HG03575 (cell line): ENCODE measurements around the gene SURF1.
A peak's percentile ranks its signal among the peaks of the same experiment; 100 is the strongest.
"Not testable (repeated sequence)": the region's sequence is repeated elsewhere in the genome, so short reads cannot be mapped to it uniquely, and the experiment has no call there.

ENCODE experiments used
- ATAC-seq: cut with Tn5 transposase; IDR thresholded peaks from one replicate; pipeline ENCODE4 v1.9.1; 2021; ENCODE audit not compliant: unreplicated experiment, insufficient number of reproducible peaks, low FRiP score; ENCODE audit errors: extremely low read depth

Gene SURF1

DNA sequence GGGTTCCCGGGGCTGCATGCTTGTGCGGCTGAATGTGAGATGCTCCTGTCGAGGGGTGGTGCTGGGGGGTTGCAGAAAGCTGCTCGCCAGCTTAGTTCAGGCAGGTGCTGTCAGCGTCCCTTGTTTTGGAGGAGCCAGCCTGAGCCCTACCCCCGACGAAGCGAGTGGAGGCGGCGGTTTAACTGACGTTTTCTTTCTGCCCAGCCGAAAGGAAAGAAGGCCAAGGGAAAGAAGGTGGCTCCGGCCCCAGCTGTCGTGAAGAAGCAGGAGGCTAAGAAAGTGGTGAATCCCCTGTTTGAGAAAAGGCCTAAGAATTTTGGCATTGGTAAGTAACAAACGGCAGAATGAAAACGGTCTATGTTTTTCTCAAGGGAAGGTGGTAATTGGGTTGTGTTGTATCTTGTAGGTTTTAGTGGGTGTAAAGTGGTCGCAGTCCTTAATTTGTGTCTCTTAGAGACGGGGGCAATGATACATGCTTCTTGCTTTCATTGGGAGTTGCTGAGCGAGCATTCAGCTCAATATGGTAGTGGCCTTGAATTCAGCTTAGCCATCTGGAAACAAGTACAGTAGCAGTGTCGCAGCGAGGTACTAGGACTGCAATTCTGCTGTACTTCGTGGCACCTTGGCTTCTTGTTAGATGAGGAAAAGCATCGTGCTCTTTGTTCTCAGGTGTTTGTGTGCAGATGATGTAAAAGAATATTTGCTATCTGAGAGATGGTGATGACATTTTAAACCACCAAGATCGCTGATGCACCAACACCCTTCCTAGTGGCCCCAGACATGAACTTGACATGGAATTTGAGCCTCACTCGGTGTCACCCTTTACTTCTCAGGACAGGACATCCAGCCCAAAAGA is 7.3 kb downstream of the SURF1 start:
- no peak for ATAC-seq

DNA sequence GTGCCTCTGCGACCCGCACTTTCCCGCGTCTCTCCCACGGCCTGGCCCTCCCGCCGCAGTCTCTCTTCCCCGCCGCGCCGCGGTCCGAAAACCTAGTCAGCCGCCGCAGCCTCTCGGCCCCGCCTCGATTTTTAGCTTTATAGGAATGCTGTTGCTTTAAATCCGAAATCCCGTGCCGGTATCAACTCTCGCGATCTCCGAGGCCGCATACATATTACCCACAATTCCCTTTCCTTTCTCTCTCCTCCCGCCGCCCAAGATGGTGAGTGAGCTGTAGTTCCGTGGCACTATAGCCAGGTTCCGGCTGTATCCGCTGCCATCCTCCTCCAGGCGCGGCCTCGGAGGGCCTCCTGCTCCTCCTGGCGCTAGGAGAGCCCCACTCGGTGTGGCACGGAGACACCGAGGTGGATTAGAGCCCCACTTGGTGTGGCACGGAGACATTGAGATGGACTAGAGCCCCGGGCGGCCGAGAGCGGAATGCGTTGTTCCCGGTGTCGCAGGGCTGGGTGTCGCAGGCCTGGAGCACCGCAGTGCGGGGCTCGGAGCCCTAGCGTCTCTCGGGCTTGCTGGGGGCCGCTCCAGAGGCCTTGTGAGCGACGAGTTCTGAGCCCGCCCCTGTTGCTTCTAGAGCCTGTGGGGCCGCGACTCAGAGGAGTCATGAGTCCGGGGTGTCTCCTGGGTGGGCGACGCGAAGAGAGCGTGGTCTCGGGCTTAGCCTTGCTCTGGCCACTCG is 8.1 kb downstream of the SURF1 start, which contains the start of the genes MED22 and RPL7A:
Gene MED22 (minus strand): TSS at position 147 of the 733 bp plus-strand sequence. CDS start 1,469 bp downstream, outside the sequence.
Gene RPL7A (plus strand): TSS at position 234 of the 733 bp plus-strand sequence. CDS start 26 bp downstream, at position 260.
- no peak for ATAC-seq

DNA sequence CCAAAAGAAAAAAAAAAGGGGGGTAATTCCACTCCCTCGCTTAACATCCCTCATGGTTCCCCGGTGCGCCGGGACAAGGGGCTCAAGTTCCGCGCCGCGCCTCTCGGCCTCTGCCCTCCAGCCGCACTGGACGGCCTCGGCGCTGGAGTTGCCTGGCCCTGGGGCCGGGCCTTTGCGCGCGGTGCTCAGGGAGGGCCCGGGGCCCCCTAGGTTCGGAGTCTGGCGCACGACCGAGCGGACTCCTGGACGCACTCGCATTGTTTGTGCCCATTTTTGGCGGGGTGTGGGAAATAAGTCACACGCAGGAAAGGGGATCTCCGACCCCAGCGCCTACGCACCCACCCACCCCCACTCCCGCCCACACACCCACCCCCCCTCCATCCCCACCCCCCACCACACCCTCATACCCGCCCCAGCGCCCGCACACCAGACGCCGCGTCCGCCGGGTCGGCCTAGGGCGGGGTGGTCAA is 8.7 kb downstream of the SURF1 start:
- ATAC-seq, result no peak

DNA sequence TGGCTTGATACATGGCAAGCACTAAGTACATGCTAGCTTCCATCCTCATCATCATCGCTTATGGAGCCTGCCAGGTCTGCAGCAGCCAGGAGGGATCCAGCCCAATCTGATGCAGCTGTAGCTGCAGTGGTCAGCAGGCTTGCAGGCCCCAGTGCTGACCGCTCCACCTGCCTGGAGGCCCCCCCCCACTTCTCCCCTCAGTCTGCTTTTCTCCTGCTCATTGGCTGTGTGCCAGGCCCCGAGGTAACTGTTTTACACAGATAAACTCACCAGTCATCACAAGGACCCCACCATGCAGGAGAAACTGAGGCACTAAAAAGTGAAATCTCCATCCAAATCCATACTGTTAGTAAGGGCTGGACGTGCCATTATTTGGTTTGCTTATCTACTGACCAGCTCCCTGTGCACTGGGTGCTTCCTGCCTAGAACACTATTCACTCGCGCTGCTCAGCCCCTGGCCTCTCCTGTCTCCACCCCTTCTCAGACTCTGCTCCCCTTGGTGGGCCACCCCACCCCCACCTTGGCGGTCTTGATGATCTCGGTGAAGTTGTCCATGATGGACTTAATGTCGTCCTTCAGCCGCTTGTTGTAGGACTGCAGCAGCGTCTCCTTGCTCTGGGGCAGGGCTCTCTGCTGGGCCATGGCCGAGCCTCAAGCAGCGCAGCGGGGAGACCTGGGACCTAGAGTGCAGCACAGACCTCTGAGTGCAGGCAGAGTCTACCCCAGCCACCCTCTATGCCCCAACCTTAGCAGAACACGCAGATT is 10.1 kb downstream of the SURF1 start:
- no peak for ATAC-seq

DNA sequence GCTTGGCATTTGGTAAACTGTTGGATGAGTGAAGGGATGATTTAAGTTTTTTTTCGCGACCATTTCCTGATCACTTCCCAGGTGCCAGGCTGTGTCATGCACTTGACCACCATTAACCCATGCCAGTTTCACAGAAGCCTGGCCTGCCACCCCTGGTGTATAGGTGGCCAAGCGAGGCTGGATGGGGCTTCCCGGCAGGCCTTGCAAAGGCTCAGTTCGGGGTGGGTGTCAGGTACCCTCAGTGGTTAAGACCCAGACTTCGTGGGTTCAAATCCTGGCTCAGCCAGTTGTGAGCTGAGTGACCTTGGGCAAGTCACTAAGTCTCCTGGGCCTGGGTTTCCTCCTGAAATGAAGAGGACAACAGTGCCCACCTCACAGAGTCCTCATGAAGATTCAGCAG is 10.7 kb downstream of the SURF1 start:
- ATAC-seq, result no peak

DNA sequence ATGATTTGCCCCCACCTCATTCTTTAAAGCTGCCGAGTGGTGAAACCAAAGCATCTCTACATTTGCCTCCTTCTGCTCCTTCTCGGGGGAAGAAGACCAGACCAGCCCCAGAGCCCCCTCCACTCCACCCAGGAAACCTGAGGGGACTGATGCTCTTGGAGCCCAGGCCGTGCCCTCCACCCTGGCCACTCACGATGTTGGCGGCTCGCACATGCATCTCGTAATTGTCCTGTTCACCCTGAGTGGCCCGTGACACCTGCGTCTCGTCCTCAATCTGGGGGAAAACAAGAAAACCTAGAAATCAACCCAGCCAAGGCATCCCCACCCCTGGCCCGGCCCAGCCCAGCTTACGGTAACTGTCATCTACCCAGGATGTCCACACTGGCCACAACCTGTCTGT is 11.3 kb downstream of the SURF1 start:
- ATAC-seq, result no peak

DNA sequence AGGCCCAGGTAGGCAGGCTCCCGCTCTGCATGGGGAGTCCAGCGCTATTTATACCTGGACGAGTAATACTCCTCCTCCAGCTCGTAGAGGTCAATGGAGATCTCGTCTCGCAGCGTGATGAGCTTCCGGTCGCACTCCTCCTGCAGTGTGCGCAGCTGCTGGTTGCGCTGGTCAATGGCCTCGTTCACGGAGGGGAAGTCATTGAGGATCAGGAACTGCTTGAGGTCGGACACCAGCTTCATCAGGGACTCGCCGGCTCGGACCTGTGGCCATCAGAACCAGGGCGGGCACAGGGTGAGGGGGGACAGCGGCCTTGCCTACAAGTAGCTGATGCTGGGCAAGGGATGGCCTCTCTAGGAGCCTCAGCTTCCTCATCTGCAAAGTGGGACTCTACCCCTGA is 12.2 kb downstream of the SURF1 start:
- no peak for ATAC-seq

DNA sequence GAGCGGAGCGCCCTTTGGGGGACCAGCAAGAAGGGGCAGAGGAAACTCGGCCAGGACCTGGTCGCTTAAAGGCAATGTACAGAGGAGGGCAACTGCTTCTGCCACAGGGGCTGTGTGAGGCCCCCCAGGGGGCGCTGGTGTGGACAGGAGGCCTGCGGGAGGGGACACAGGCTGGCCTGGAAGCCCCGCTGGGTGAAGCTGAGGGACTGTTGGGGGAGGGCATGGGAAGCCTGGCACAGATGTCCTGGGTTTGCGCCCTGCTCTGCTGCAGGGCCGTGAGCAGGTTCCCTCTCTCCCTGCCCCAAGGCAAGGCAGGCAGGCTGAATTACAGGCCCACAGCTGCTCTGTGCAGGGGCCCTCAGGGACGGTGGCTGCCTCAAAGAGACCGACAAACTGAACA is 13.7 kb downstream of the SURF1 start:
- no peak for ATAC-seq

DNA sequence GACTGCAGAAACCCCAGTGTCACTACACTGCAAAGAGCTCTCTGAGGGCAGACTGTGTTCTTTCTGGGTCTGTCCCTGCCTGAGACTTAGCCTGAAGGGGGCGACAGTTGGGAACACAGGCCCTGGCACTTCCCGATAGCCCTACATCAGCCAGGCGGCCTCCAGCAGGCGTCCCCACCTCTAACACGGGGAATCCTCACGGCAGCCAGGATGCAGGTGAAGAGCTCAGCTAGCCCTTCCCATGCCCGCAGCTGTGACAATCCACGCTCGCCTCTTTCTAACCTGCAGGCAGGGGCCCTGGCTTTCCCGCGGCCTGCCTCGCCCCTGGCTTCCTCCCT is 14.2 kb downstream of the SURF1 start:
- no peak for ATAC-seq

DNA sequence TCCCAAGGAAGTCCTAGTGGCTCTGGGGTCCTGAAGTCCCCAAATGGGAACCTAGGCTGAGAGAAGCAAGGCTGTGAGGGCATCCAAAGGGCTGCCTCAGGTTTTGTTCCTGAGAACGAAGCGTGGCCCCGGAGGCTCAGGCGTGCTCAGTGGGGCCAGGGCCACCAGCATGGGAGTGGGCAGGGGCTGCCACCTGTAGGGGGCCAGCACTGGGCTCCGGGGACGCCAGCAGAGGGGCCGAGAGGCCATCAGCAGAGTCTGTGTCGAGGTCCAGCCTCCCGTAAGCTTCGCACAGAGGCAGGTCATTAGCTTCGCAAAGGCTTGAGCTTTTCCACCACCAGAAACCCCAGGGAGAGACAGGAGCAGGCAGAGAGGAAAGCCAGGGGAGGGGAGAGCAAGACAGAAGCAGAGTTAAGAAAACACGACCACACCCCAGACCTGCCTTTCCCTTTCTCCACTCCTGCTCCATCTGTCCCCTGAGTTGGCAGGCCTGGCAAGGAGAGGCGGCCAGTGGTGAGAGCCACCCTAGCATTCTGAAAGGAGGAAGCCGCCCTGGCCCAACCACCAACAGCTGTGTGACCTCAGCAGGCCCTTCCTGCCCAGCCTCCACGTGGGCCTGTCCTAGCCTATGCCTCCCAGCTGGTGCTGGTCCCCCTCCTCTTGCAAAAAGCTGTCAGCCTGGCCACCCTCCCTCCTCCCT is 14.8 kb downstream of the SURF1 start:
- ATAC-seq, result no peak

DNA sequence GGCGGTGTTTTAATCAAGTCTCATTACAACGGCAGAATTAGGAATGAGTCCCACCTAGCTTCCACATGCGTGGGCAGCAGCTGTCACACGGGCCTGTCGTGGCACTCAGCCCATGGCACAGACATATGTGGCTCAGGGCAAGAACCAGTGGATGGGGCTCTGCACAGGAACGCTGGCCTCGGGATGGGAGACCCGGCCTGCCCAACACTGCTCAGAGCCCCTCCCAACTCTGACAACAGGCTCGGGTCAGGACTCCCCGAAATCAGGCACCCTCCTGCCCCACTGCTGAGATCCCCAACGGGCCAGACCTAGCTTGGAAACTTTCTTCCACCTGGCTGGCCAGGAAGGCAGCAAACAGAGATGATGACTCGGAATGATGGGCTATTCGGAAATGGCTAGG is 15.4 kb downstream of the SURF1 start:
- no peak for ATAC-seq

DNA sequence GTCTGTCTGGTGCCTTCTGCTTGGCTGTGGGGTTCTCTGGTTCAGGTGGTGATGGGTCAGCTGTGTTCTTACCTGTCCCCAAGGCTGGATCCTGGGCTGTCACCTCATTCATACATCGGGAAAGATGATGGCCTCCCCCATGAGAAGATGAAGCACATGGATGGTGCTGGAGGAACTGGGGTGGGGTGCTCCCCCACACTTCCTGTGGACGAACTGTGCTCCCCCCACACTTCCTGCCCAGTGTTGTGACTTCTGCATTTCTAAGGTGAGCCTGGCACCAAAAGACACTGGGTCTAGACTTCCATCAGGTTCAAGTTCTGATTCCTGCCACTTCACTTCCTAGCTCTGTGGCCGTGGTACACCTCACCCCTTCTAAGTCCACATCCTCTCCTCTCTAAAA is 16.0 kb downstream of the SURF1 start:
- no peak for ATAC-seq

DNA sequence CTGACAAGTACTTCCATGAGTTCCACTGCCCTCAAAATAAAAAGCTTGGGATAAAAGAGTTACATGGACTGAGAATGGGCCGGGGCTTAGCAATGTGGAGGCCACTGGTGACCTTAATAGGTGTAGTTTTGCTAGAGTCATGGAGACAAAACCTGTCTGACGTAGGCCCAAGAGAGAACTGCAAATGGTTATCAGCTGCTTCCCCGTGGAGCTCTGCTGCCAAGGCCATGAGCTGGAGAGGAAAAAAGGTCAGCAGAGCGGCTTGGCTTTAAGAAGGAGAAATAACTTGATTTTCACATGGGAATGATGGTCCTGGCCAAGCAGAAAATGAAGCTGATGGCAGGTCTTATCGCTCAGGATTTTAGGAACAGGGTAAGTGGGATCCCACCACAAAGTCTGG is 16.6 kb downstream of the SURF1 start:
- no peak for ATAC-seq

DNA sequence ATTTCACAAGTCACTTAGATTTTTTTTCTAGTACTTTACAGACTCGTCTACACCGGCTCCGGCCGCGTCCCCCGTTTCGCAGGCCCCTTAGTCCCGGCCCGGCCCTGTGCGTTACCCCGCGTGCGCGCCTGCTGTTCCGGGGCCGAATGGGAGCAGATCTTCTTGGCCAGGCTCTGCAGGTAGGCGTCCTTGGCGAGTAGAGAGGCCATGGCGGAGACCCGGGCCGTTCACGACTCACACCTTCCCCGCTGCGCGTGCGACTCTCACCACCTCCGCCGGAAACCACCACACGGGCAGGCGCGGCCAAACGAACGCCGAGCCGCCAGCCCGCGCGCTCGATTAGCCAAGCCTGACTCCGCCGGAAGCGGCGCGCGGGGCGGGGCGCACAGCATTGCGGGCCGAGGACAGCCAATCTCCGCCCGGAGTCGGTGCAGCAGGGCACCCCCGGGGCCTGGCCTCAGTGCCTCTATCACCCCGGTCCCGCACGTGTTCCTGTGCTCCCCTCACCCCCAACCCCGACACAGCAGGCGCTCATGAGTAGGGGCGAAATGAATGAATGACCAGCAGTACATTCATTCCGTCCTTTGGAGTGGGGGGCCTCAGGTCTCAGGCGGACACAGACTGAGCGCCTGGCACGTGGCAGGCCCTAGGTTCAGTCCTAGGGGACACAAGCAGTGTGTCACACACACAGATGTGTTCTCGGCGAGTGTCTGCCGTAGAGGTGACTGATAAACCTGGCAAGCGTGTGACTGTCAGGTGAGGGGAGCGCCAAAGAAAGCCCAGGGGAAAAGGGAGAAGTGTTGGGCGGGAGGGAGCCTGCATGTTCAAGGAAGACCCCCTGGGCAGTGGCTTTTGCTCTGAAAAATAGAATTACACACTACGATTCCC is 20.1 kb downstream of the SURF1 start, which contains the start of gene SURF6:
Gene SURF6 (minus strand): TSS at position 265 of the 888 bp plus-strand sequence. CDS start 56 bp downstream, at position 209.
- ATAC-seq, result peak; percentile 61

DNA sequence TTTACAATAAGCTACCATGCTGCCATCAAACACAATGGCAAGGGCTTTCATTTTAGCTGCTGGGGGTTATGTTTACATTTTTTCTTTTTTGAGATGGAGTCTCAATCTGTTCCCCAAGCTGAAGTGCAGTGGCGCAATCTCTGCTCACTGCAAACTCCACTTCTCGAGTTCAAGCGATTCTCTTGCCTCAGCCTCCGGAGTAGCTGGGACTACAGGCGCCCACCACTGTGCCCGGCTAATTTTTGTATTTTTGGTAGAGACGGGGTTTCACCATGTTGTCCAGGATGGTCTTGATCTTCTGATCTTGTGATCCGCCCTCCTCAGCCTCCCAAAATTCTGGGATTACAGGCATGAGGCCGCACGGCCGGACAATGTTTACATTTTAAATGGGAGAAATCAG is 21.4 kb downstream of the SURF1 start:
- ATAC-seq, result not testable (repeated sequence)

DNA sequence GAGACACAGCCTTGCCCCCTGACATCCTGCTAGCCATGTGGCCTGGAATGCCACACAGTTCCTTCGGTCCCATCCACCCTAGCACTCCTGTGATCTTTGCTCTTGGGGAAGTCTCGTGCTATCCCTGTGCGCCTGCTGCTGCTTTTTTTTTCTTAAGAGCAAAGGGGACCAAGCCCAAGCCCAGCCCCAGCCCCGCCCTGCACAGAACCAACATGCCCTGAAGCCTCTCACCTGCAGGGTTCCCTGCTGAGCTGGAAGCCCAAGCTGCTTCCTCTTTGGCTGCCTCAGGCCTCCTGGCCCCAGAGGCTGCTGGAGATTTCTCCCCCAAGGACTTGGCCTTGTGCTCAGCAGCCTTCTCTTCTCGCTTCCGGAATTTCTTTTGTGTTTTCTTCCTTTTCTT is 22.1 kb downstream of the SURF1 start:
- no peak for ATAC-seq

DNA sequence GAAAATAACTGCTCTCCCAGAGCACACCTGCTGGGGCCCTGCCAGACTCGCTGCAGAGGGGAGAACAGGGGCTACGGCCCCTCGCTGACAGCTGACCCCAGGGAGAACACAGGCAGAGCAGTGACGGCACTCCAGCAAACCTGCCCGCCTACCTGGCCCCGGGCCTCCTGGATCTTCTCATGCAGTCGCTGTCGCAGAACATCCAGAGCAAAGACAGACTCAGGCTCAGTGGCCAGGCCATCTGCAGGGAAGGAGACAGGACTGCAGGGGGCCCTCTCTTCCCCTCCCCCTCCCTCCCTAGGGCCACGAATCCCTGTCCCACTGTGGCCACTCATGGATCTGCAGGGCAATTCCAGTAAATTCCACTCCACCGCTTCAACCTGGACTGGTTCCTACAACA is 22.7 kb downstream of the SURF1 start:
- no peak for ATAC-seq

DNA sequence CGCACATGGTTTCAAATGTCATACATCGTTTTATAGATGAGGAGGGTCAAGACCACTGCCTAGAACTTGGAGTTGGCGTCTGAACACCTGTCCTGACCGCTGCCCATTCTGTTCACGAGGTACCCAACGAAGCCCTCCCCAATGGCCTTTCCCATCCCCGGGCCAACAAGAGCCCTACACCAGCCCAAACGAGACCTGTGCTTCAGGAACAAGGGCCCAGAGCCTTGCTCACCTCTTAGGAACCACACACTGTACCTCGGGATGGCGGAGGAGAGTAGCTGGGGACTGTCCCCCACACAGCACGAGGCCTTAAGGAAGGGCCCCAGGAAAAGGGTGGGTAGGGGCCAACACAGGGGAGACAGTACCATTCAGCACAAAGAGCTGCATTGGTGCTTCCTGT is 23.3 kb downstream of the SURF1 start:
- no peak for ATAC-seq
